CD14-positive monocyte (primary cell): ENCODE results near the gene AOPEP. TPM values are rescaled to one million over a fixed set of nuclear protein-coding genes. Genes with fewer than 3 reads are reported as not detected.

Experiments used
- DNase-seq, 3 donors: peaks; one replicate each; pipeline ENCODE4 v3.0.0-alpha.2; 2011 to 2022
- H2AFZ ChIP-seq: 2 replicates; pipeline ENCODE4 v1.6.0; 2012; ENCODE audit warnings: mild to moderate bottlenecking, low read depth, low read length, inconsistent platforms; ENCODE audit not compliant: insufficient read depth, poor library complexity, severe bottlenecking
- H3K27ac ChIP-seq, 2 donors: 1 replicate in 1 of 2; 2 replicates in 1 of 2; pipeline ENCODE4 v1.5.1; 2012 to 2013; ENCODE audit warnings: low read length in 2 of 2, control low read depth in 1 of 2, inconsistent platforms in 1 of 2, low read depth in 1 of 2, mild to moderate bottlenecking in 1 of 2
- H3K27me3 ChIP-seq, 2 donors: one replicate each; pipeline versions ENCODE4 v1.6.0 to v1.6.1; 2011 to 2013; ENCODE audit warnings: low read length in 2 of 2; ENCODE audit not compliant: control insufficient read depth in 2 of 2, insufficient read depth in 2 of 2
- H3K36me3 ChIP-seq, 2 donors: replicated peaks in 1 of 2; 1 replicate in 1 of 2; 2 replicates in 1 of 2; pipeline versions ENCODE4 v1.5.1 to v1.6.1; 2012 to 2013; ENCODE audit warnings: low read length in 2 of 2, control low read depth in 1 of 2, inconsistent platforms in 1 of 2, mild to moderate bottlenecking in 1 of 2; ENCODE audit not compliant: insufficient read depth in 2 of 2, control insufficient read depth in 1 of 2
- H3K4me1 ChIP-seq, 2 donors: 1 replicate in 1 of 2; 2 replicates in 1 of 2; pipeline versions ENCODE4 v1.5.1 to v1.6.1; 2012 to 2013; ENCODE audit warnings: low read length in 2 of 2, control low read depth in 1 of 2, inconsistent platforms in 1 of 2, mild to moderate bottlenecking in 1 of 2, moderate library complexity in 1 of 2; ENCODE audit not compliant: insufficient read depth in 2 of 2, control insufficient read depth in 1 of 2
- H3K4me2 ChIP-seq: replicated peaks from 2 replicates; pipeline ENCODE3; 2012; ENCODE audit warnings: low read length, moderate library complexity, mild to moderate bottlenecking; ENCODE audit not compliant: poor library complexity, severe bottlenecking; ENCODE audit errors: extremely low read depth
- H3K4me3 ChIP-seq, 3 experiments: fragments of 200-600 bp in 1 of 3; sonication (generic) in 1 of 3; replicated peaks in 1 of 3; 1 replicate in 2 of 3; 2 replicates in 1 of 3; pipeline ENCODE4 v1.5.1; 2011 to 2013; ENCODE audit warnings: low read length in 3 of 3, mild to moderate bottlenecking in 3 of 3, control low read depth in 2 of 3, low read depth in 2 of 3, inconsistent platforms in 1 of 3, moderate library complexity in 1 of 3
- H3K79me2 ChIP-seq: 2 replicates; pipeline ENCODE4 v1.6.0; 2012; ENCODE audit warnings: mild to moderate bottlenecking, control low read depth, inconsistent platforms, low read length, moderate library complexity; ENCODE audit not compliant: insufficient read depth
- H3K9ac ChIP-seq: 2 replicates; pipeline ENCODE4 v1.6.0; 2017; ENCODE audit warnings: low read length, mild to moderate bottlenecking; ENCODE audit not compliant: insufficient read depth, poor library complexity, severe bottlenecking
- H3K9me3 ChIP-seq, 2 donors: replicated peaks in 1 of 2; 1 replicate in 1 of 2; 2 replicates in 1 of 2; pipeline versions ENCODE4 v1.5.1 to v1.6.1; 2012 to 2013; ENCODE audit warnings: low read length in 2 of 2, control low read depth in 1 of 2; ENCODE audit not compliant: control insufficient read depth in 1 of 2, insufficient read depth in 1 of 2
- H4K20me1 ChIP-seq: 2 replicates; pipeline ENCODE4 v1.6.0; 2012; ENCODE audit warnings: mild to moderate bottlenecking, low read length, control low read depth, moderate library complexity; ENCODE audit not compliant: insufficient read depth
- H3K27ac Mint-ChIP-seq, 7 donors: one replicate each; pipeline ENCODE4 v1.8.0; 2020; ENCODE audit warnings: mild to moderate bottlenecking in 7 of 7, mixed read lengths in 7 of 7, moderate library complexity in 6 of 7, inconsistent platforms in 2 of 7
- H3K27me3 Mint-ChIP-seq, 3 donors: one replicate each; pipeline ENCODE4 v1.8.0; 2021 to 2022; ENCODE audit warnings: low read depth in 3 of 3, mild to moderate bottlenecking in 3 of 3, mixed read lengths in 3 of 3, moderate library complexity in 3 of 3, inconsistent platforms in 1 of 3
- H3K36me3 Mint-ChIP-seq, 2 donors: one replicate each; pipeline ENCODE4 v1.8.0; 2020; ENCODE audit warnings: mixed read lengths in 2 of 2, inconsistent platforms in 1 of 2, mild to moderate bottlenecking in 1 of 2
- H3K4me1 Mint-ChIP-seq: one replicate; pipeline ENCODE4 v1.8.0; 2020; ENCODE audit warnings: mild to moderate bottlenecking, mixed read lengths
- H3K4me3 Mint-ChIP-seq, 2 donors: one replicate each; pipeline ENCODE4 v1.8.0; 2020; ENCODE audit warnings: mild to moderate bottlenecking in 2 of 2, mixed read lengths in 2 of 2, moderate library complexity in 1 of 2
- H3K9me3 Mint-ChIP-seq, 7 donors: one replicate each; pipeline ENCODE4 v1.8.0; 2020 to 2022; ENCODE audit warnings: mixed read lengths in 7 of 7, mild to moderate bottlenecking in 6 of 7, moderate library complexity in 6 of 7, inconsistent platforms in 2 of 7
- WGBS: methylation state at CpG from one replicate; pipeline ENCODE4 v1.1.5; 2013; ENCODE audit warnings: missing lambda C conversion rate; ENCODE audit not compliant: insufficient coverage; 5-methylcytosine and 5-hydroxymethylcytosine counted together
- intact Hi-C, 2 donors: fragments of 100-400 bp; cut with micrococcal nuclease; formaldehyde crosslinking; loops; one replicate each; pipeline versions ENCODE4 v1.15.0 to v1.15.1; 2023
- polyA plus RNA-seq, 3 donors: library from polyadenylated mRNA; depleted of rRNA in 1 of 3; unstranded in 2 of 3; stranded (reverse) in 1 of 3; fragments of 300-500 nt in 2 of 3; fragments of >200 nt in 1 of 3; fragmentation: Illumina TruSeq in 2 of 3; gene quantifications; 1 replicate in 2 of 3; 2 replicates in 1 of 3; pipeline ENCODE4 v1.2.3, GENCODE V29; 2012 to 2021
- TF ChIP-seq, protein P1 (sequence below): fragments of 200-600 bp; IDR thresholded peaks from one replicate; pipeline ENCODE4 v1.8.0; 2022; ENCODE audit warnings: antibody characterized with exemption, mild to moderate bottlenecking

AOPEP gene
- polyA plus RNA-seq, 3 donors: 3.0 to 4.1 (median 3.1) TPM

- Histone ChIP-seq H3K9ac (no peak overlapping the region), H2AFZ (no peak overlapping the region), H3K79me2 (no peaks in the 10 kb centered on the region), H3K36me3 (no peaks in the 10 kb centered on the region), H3K27me3 (no peaks in the 10 kb centered on the region), H3K4me2 (no peak overlapping the region), H4K20me1 (no peaks in the 10 kb centered on the region), H3K4me3 (no peak overlapping the region), H3K27ac (no peak overlapping the region), H3K4me1 (no peaks in the 10 kb centered on the region), H3K9me3 (no peaks in the 10 kb centered on the region)
- intact Hi-C loops: no loop called here
- Mint-ChIP-seq H3K27ac (no peak overlapping the region), H3K4me1 (no peaks in the 10 kb centered on the region), H3K36me3 (no peaks in the 10 kb centered on the region), H3K9me3 (no peaks in the 10 kb centered on the region), H3K27me3 (peaks cover 0 to 1% (median 0%) of the 10 kb centered on the region in 3 donors), H3K4me3 (no peak overlapping the region)
- WGBS: no CpG with 5 or more reads among the region's 4 CpGs
- DNase-seq: no peak
- TF ChIP-seq, protein P1, sequence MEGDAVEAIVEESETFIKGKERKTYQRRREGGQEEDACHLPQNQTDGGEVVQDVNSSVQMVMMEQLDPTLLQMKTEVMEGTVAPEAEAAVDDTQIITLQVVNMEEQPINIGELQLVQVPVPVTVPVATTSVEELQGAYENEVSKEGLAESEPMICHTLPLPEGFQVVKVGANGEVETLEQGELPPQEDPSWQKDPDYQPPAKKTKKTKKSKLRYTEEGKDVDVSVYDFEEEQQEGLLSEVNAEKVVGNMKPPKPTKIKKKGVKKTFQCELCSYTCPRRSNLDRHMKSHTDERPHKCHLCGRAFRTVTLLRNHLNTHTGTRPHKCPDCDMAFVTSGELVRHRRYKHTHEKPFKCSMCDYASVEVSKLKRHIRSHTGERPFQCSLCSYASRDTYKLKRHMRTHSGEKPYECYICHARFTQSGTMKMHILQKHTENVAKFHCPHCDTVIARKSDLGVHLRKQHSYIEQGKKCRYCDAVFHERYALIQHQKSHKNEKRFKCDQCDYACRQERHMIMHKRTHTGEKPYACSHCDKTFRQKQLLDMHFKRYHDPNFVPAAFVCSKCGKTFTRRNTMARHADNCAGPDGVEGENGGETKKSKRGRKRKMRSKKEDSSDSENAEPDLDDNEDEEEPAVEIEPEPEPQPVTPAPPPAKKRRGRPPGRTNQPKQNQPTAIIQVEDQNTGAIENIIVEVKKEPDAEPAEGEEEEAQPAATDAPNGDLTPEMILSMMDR: no peak
Measured at GRCh38 chr9:94913550-94913949, 187.1 kb downstream of the AOPEP start.

DNA sequence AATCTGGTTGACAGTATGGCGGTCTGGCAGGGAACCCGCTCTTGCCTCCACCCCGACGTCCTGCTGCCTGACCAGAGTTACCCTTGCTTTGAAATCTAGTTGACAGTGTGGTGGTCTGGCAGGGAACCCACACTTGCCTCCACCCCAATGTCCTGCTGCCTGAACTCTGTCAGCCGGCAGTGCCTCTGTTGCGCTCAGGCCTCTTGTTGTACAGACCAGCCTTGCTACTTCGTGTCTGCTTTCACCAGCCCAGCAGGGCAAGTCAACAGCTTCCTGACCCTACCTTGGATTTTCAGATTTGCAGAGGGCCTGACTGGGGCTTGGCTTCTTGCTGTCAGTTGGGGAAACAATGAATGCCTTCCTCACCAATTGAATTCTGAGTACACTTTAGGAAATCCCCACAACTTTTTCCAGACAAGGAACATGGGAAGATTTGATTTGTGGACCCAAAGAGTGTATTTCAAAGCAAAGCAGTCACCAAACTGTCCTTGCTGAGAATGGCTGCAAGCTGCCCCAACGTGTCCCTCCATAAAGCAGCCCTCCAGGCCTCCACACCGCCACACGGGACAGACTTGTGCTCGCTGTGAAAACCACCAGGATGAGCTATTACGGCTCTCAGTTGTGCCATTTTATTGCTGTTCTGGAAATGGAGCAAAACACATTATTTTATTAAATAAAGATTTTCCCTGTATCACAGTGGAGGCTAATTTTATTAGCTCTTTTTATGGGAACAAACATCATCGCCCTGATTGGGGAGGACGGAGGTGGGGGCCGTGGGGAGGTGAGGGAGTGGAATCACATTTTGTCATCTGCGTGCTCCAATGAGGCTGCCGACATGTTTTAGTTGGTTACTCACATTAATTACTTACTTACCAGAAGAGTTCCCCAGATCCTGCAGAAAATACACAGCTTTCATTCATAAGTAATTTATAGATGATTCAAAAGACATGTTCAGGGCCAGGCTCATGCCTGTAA lies 189.3 kb downstream of the AOPEP start:
- H3K4me2 ChIP-seq: no peak overlapping the region

More for the DNA sequence above, 189.3 kb downstream of the AOPEP start:
- no peak for DNase-seq
- Mint-ChIP-seq H3K4me3 (no peak overlapping the region), H3K4me1 (no peaks in the 10 kb centered on the region), H3K36me3 (peaks cover 0 to 2% of the 10 kb centered on the region in 2 donors), H3K9me3 (no peaks in the 10 kb centered on the region), H3K27me3 (peaks cover 0 to 3% (median 1%) of the 10 kb centered on the region in 3 donors), H3K27ac (no peak overlapping the region)
- TF ChIP-seq, protein P1: no peak
- H3K79me2 ChIP-seq: no peaks in the 10 kb centered on the region
- H3K4me3 ChIP-seq: no peak overlapping the region
- no peaks in the 10 kb centered on the region for H3K9me3 ChIP-seq
- H4K20me1 ChIP-seq: no peaks in the 10 kb centered on the region
- 96% methylated on average over 3 of the region's 17 CpGs for WGBS
- H3K4me1 ChIP-seq: no peaks in the 10 kb centered on the region
- H3K27me3 ChIP-seq: no peaks in the 10 kb centered on the region
- no peak overlapping the region for H2AFZ ChIP-seq
- no peak overlapping the region for H3K9ac ChIP-seq
- intact Hi-C loops: no loop called here
- no peak overlapping the region for H3K27ac ChIP-seq
- H3K36me3 ChIP-seq: no peaks in the 10 kb centered on the region
